Caco-2 (cell line): Measurements from ENCODE around the gene ARHGAP29. TPM values are rescaled to one million over a fixed set of nuclear protein-coding genes. Genes with fewer than 3 reads are reported as not detected.

Experiments used
- BruUV-seq: library from RNA; stranded (reverse); fragments of 400-500 nt; replicated peaks from 2 replicates; lab custom pipeline; 2021; lab: Mats Ljungman, UMichigan
- CTCF ChIA-PET: fragments of 300-600 bp; sonication (Branson Sonifier 250); formaldehyde crosslinking; loops from one replicate; lab custom pipeline; 2022; ENCODE audit warnings: antibody characterized with exemption; lab: Charles Lee
- POLR2A ChIA-PET: fragments of 300-600 bp; sonication (Branson Sonifier 250); formaldehyde crosslinking; loops from one replicate; lab custom pipeline; 2022; ENCODE audit warnings: antibody characterized with exemption; lab: Charles Lee
- DNase-seq, 2 experiments: peaks; one replicate each; pipeline versions ENCODE4 v3.0.0 to v3.0.0-alpha.2; 2020 to 2022
- H3K27me3 ChIP-seq: replicated peaks from 2 replicates; pipeline ENCODE4 v1.6.0; 2011; ENCODE audit warnings: low read length; ENCODE audit not compliant: control insufficient read depth, insufficient read depth
- H3K36me3 ChIP-seq: 2 replicates; pipeline ENCODE4 v1.5.1; 2011; ENCODE audit warnings: low read length; ENCODE audit not compliant: control insufficient read depth, insufficient read depth
- H3K4me1 ChIP-seq: fragments of 250-450 bp; sonication (Bioruptor Pico); 2 replicates; pipeline ENCODE4 v1.5.1; 2020; ENCODE audit warnings: mild to moderate bottlenecking
- H3K4me3 ChIP-seq: 2 replicates; pipeline ENCODE4 v1.5.1; 2011; ENCODE audit warnings: low read depth, mild to moderate bottlenecking, control low read depth, low read length
- H3K9me3 ChIP-seq: fragments of 250-450 bp; sonication (Bioruptor Pico); 2 replicates; pipeline ENCODE4 v1.5.1; 2020; ENCODE audit warnings: mild to moderate bottlenecking, moderate library complexity
- H3K27ac Mint-ChIP-seq: one replicate; pipeline ENCODE4 v1.8.0; 2022; ENCODE audit warnings: mixed read lengths; ENCODE audit not compliant: unreplicated experiment
- H3K27me3 Mint-ChIP-seq: one replicate; pipeline ENCODE4 v1.8.0; 2022; ENCODE audit warnings: mixed read lengths; ENCODE audit not compliant: insufficient read depth, unreplicated experiment
- H3K36me3 Mint-ChIP-seq: one replicate; pipeline ENCODE4 v1.8.0; 2022; ENCODE audit warnings: mild to moderate bottlenecking, mixed read lengths; ENCODE audit not compliant: insufficient read depth, unreplicated experiment
- H3K4me1 Mint-ChIP-seq: one replicate; pipeline ENCODE4 v1.8.0; 2022; ENCODE audit warnings: low read depth, mixed read lengths; ENCODE audit not compliant: unreplicated experiment
- H3K4me3 Mint-ChIP-seq: one replicate; pipeline ENCODE4 v1.8.0; 2022; ENCODE audit warnings: mild to moderate bottlenecking, moderate library complexity, mixed read lengths; ENCODE audit not compliant: unreplicated experiment
- H3K9me3 Mint-ChIP-seq: one replicate; pipeline ENCODE4 v1.8.0; 2022; ENCODE audit warnings: mixed read lengths; ENCODE audit not compliant: unreplicated experiment
- intact Hi-C: fragments of 100-400 bp; cut with micrococcal nuclease; formaldehyde crosslinking; loops from one replicate; pipeline ENCODE4 v1.10.0; 2022; ENCODE audit not compliant: unreplicated experiment
- total RNA-seq: library from RNA; stranded (reverse); gene quantifications from 2 replicates; pipeline ENCODE4 v1.2.3, GENCODE V29; 2022
- TF ChIP-seq, protein P1 (sequence below), 2 experiments: fragments of 200-600 bp in 1 of 2; IDR thresholded peaks; 1 replicate in 1 of 2; 2 replicates in 1 of 2; pipeline versions ENCODE4 v1.5.1 to v1.8.0; 2011 to 2022; ENCODE audit warnings: antibody characterized with exemption in 1 of 2, control low read depth in 1 of 2, inconsistent platforms in 1 of 2, low read depth in 1 of 2, low read length in 1 of 2, mild to moderate bottlenecking in 1 of 2, moderate library complexity in 1 of 2; ENCODE audit not compliant: insufficient read depth in 1 of 2, severe bottlenecking in 1 of 2, unreplicated experiment in 1 of 2

The ARHGAP29 gene
- total RNA-seq, 1 experiment from 2014 or later = 30.3 TPM

DNA sequence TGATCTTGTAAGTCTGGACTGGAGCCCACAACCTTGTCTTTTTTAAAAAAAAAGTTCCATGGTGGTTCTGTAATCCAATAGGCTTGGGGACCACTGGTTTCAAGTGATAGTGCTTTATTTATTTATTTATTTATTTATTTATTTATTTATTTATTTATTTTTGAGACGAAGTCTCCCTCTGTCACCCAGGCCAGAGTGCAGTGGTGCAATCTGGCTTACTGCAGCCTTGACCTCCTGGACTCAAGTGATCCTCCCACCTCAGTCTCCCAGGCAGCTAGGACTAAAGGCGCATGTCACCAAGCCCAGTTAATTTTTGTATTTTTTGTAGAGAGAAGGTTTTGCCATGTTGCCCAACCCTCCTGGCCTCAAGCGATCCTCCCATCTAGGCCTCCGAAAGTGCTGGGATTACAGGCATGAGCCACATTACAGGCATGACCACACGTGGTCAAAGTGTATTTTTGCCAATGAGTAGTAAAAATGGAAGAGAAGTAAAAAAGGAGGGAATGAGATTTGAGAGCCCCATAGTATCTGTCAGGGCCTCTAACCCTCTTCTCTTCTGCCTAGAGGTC, 44.8 kb upstream of the ARHGAP29 start:
- DNase-seq = no peak
- Mint-ChIP-seq H3K9me3 (no peaks in the 10 kb centered on the region), H3K4me3 (no peak overlapping the region), H3K27me3 (no peaks in the 10 kb centered on the region), H3K36me3 (no peaks in the 10 kb centered on the region), H3K27ac (no peak overlapping the region), H3K4me1 (peaks cover 6% of the 10 kb centered on the region)
- BruUV-seq = no TSS peak
- intact Hi-C loops = no loop called here
- Histone ChIP-seq H3K9me3 (no peaks in the 10 kb centered on the region), H3K36me3 (no peaks in the 10 kb centered on the region), H3K4me3 (no peak overlapping the region), H3K27me3 (no peaks in the 10 kb centered on the region), H3K4me1 (no peaks in the 10 kb centered on the region)
- ChIA-PET CTCF (no interaction called here), POLR2A (no interaction called here)
- TF ChIP-seq, protein P1, sequence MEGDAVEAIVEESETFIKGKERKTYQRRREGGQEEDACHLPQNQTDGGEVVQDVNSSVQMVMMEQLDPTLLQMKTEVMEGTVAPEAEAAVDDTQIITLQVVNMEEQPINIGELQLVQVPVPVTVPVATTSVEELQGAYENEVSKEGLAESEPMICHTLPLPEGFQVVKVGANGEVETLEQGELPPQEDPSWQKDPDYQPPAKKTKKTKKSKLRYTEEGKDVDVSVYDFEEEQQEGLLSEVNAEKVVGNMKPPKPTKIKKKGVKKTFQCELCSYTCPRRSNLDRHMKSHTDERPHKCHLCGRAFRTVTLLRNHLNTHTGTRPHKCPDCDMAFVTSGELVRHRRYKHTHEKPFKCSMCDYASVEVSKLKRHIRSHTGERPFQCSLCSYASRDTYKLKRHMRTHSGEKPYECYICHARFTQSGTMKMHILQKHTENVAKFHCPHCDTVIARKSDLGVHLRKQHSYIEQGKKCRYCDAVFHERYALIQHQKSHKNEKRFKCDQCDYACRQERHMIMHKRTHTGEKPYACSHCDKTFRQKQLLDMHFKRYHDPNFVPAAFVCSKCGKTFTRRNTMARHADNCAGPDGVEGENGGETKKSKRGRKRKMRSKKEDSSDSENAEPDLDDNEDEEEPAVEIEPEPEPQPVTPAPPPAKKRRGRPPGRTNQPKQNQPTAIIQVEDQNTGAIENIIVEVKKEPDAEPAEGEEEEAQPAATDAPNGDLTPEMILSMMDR (IDR thresholded peaks at IDR 0.05; ENCODE audit: insufficient read depth in 1 of 2, low read depth in 1 of 2, low read length in 1 of 2, severe bottlenecking in 1 of 2, unreplicated experiment in 1 of 2) = no peak

DNA sequence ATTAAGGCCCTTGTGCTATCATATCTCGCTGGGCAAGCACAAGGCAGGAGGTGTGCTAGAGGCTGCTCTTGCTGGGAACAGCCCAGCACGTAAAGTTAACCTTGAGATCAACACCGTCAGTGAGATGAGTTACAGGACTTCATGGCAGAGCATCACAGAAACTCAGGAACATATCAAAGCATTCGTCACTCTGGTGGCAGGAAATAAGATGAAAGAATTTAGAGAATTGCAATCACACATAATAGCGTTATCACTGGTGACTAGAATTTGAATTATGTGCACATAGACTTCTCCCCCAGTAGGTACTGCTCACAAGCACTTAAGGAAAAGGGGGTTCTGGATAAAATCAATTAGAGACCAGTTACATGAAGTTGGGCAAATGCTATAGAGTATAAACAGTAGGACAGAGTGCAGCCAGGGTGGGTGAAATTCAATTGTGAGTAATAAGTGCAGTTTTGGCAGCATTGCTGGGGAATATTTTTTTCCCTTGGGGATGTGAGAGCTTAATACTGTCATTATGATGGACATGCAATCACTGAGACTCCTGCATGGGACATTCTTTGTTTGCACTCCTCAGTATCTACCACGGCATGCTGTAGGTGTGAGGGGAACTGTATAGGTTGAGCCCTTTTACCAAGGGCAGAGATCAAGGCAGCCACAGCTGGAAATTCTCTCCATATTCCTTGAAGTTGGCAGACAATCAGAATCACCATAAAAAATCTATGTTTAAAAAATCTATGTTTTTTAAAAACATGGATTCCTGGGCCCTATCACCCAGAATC, 44.2 kb upstream of the ARHGAP29 start:
- H3K27ac Mint-ChIP-seq = no peak overlapping the region
- ChIA-PET POLR2A (no interaction called here), CTCF (no interaction called here)
- no peaks in the 10 kb centered on the region for H3K36me3 Mint-ChIP-seq
- no peaks in the 10 kb centered on the region for H3K36me3 ChIP-seq
- H3K27me3 ChIP-seq = no peaks in the 10 kb centered on the region
- no peaks in the 10 kb centered on the region for H3K9me3 ChIP-seq
- H3K4me3 ChIP-seq = no peak overlapping the region
- H3K4me1 Mint-ChIP-seq = peaks cover 6% of the 10 kb centered on the region
- H3K4me3 Mint-ChIP-seq = no peak overlapping the region
- no peak for DNase-seq
- H3K27me3 Mint-ChIP-seq = no peaks in the 10 kb centered on the region
- no TSS peak for BruUV-seq
- no peaks in the 10 kb centered on the region for H3K4me1 ChIP-seq
- intact Hi-C loops = no loop called here
- H3K9me3 Mint-ChIP-seq = no peaks in the 10 kb centered on the region
- TF ChIP-seq, protein P1 (IDR thresholded peaks at IDR 0.05; ENCODE audit: insufficient read depth in 1 of 2, low read depth in 1 of 2, low read length in 1 of 2, severe bottlenecking in 1 of 2, unreplicated experiment in 1 of 2) = no peak

DNA sequence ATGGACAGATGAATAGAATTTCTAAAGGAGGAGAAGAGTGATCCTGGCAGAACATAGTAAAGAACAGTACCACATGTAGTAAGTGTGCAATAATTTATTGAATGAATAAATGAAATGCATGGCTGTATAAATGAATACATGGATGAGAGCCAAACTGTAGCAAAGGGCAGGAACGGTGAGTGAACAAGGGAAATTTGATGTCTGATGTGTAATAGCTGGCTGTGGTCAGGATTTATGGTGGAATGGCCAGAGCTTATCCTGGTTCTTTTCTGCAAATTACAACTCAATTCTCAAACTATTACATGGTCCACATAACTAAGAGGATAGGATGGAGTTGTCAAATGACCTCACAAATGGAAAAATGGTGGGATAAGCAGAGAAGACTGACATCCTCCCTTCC, 43.2 kb upstream of the ARHGAP29 start:
- Mint-ChIP-seq H3K4me3 (no peak overlapping the region), H3K27me3 (no peaks in the 10 kb centered on the region), H3K4me1 (peaks cover 6% of the 10 kb centered on the region), H3K36me3 (no peaks in the 10 kb centered on the region), H3K27ac (no peak overlapping the region), H3K9me3 (no peaks in the 10 kb centered on the region)
- Histone ChIP-seq H3K27me3 (no peaks in the 10 kb centered on the region), H3K4me3 (no peak overlapping the region), H3K4me1 (no peaks in the 10 kb centered on the region), H3K9me3 (no peaks in the 10 kb centered on the region), H3K36me3 (no peaks in the 10 kb centered on the region)
- intact Hi-C loops = no loop called here
- no peak for DNase-seq
- ChIA-PET CTCF (no interaction called here), POLR2A (no interaction called here)
- TF ChIP-seq, protein P1 (IDR thresholded peaks at IDR 0.05; ENCODE audit: insufficient read depth in 1 of 2, low read depth in 1 of 2, low read length in 1 of 2, severe bottlenecking in 1 of 2, unreplicated experiment in 1 of 2) = no peak
- no TSS peak for BruUV-seq
